Measurements from ENCODE around the gene DLX4. TPM values are rescaled to one million over a fixed set of nuclear protein-coding genes. Genes with fewer than 3 reads are reported as not detected.

Gene DLX4
- total RNA-seq, 1 donor from 2014 or later, result 0.29 TPM

- Mint-ChIP-seq H3K27me3 (ENCODE audit: unreplicated experiment) (peaks cover 11% of the 10 kb centered on the region), H3K4me1 (ENCODE audit: low read depth, unreplicated experiment) (peaks cover 2% of the 10 kb centered on the region), H3K36me3 (ENCODE audit: unreplicated experiment) (no peaks in the 10 kb centered on the region), H3K27ac (ENCODE audit: unreplicated experiment) (no peak overlapping the region), H3K4me3 (ENCODE audit: unreplicated experiment) (no peak overlapping the region), H3K9me3 (ENCODE audit: unreplicated experiment) (no peaks in the 10 kb centered on the region)
- DNase-seq, result no peak
- no peak for TF ChIP-seq CTCF (IDR thresholded peaks at IDR 0.05; ENCODE audit: partially characterized antibody, unreplicated experiment)
Measured at GRCh38 chr17:50022463-50023130, 53.6 kb downstream of the DLX4 start.

GRCh38 chr17:50023520-50023919 is 54.5 kb downstream of the DLX4 start:
- no peaks in the 10 kb centered on the region for H3K9me3 Mint-ChIP-seq (ENCODE audit: unreplicated experiment)
- DNase-seq, result no peak
- no peak overlapping the region for H3K4me3 Mint-ChIP-seq (ENCODE audit: unreplicated experiment)
- H3K27ac Mint-ChIP-seq (ENCODE audit: unreplicated experiment), result no peak overlapping the region
- no peak for TF ChIP-seq CTCF (IDR thresholded peaks at IDR 0.05; ENCODE audit: partially characterized antibody, unreplicated experiment)
- no peaks in the 10 kb centered on the region for H3K36me3 Mint-ChIP-seq (ENCODE audit: unreplicated experiment)
- peaks cover 14% of the 10 kb centered on the region for H3K27me3 Mint-ChIP-seq (ENCODE audit: unreplicated experiment)
- peaks cover 2% of the 10 kb centered on the region for H3K4me1 Mint-ChIP-seq (ENCODE audit: low read depth, unreplicated experiment)

Other genes starting within 250 kb of the DLX4 start
- gene FAM117A, start 205.1 kb upstream of the DLX4 start, total RNA-seq (ENCODE audit: unreplicated experiment), result 11.9 TPM
- gene KAT7, start 180.5 kb upstream of the DLX4 start, total RNA-seq (ENCODE audit: unreplicated experiment), result 65.7 TPM
- gene TAC4, start 121.1 kb upstream of the DLX4 start, total RNA-seq (ENCODE audit: unreplicated experiment), result not detected
- gene DLX3, start 26.0 kb downstream of the DLX4 start, total RNA-seq (ENCODE audit: unreplicated experiment), result 0.37 TPM
- gene ITGA3, start 86.9 kb downstream of the DLX4 start, total RNA-seq (ENCODE audit: unreplicated experiment), result 13.2 TPM
- 36.9 TPM for gene PDK2, start 126.2 kb downstream of the DLX4 start, total RNA-seq (ENCODE audit: unreplicated experiment)
- gene SAMD14, start 161.0 kb downstream of the DLX4 start, total RNA-seq (ENCODE audit: unreplicated experiment), result 95.0 TPM
- gene PPP1R9B, start 181.5 kb downstream of the DLX4 start, total RNA-seq (ENCODE audit: unreplicated experiment), result 74.0 TPM
- gene SGCA, start 196.8 kb downstream of the DLX4 start, total RNA-seq (ENCODE audit: unreplicated experiment), result 1.3 TPM
- gene COL1A1, start 232.4 kb downstream of the DLX4 start, total RNA-seq (ENCODE audit: unreplicated experiment), result 10.1 TPM

All from glutamatergic neuron (in vitro differentiated cells).